GM18909 (cell line): ENCODE data around the gene DLX3.

Experiments
- ATAC-seq: cut with Tn5 transposase; IDR thresholded peaks from one replicate; pipeline ENCODE4 v1.9.1; 2021; ENCODE audit warnings: mild to moderate bottlenecking; ENCODE audit not compliant: unreplicated experiment, poor library complexity

Gene DLX3

GRCh38 chr17:49964303-49964768 is 30.7 kb downstream of the DLX3 start:
- ATAC-seq = no peak

GRCh38 chr17:49963626-49964302 is 31.3 kb downstream of the DLX3 start:
- ATAC-seq = no peak

- no peak for ATAC-seq
Observed at GRCh38 chr17:49963309-49963625, 31.8 kb downstream of the DLX3 start.

GRCh38 chr17:49962599-49963308 is 32.3 kb downstream of the DLX3 start:
- ATAC-seq = no peak

GRCh38 chr17:49959183-49959935 is 35.7 kb downstream of the DLX3 start:
- no peak for ATAC-seq

- no peak for ATAC-seq
Observed at GRCh38 chr17:49958723-49959122, 36.3 kb downstream of the DLX3 start.

GRCh38 chr17:49957350-49957749 is 37.7 kb downstream of the DLX3 start:
- no peak for ATAC-seq

- no peak for ATAC-seq
Observed at GRCh38 chr17:49956780-49957179, 38.2 kb downstream of the DLX3 start.

GRCh38 chr17:49955157-49955556 is 39.9 kb downstream of the DLX3 start:
- no peak for ATAC-seq

- no peak for ATAC-seq
Observed at GRCh38 chr17:49952912-49953497, 42.0 kb downstream of the DLX3 start.

GRCh38 chr17:49952209-49952911 is 42.7 kb downstream of the DLX3 start:
- no peak for ATAC-seq

- ATAC-seq = no peak
Observed at GRCh38 chr17:49951362-49952082, 43.5 kb downstream of the DLX3 start.

- ATAC-seq = no peak
Observed at GRCh38 chr17:49949634-49950033, 45.4 kb downstream of the DLX3 start.

- ATAC-seq = no peak
Observed at GRCh38 chr17:49946964-49947584, 48.0 kb downstream of the DLX3 start.

GRCh38 chr17:49946208-49946607 is 48.8 kb downstream of the DLX3 start:
- ATAC-seq = no peak

GRCh38 chr17:49944273-49944870 is 50.7 kb downstream of the DLX3 start:
- ATAC-seq = no peak

GRCh38 chr17:49942947-49943346 is 52.1 kb downstream of the DLX3 start:
- no peak for ATAC-seq

GRCh38 chr17:49941427-49941826 is 53.6 kb downstream of the DLX3 start:
- no peak for ATAC-seq
